Progenitor cell of endocrine pancreas (in vitro differentiated cells): ENCODE results near the gene ONECUT2. TPM values are rescaled to one million over a fixed set of nuclear protein-coding genes. Genes with fewer than 3 reads are reported as not detected.

Experiments
- DNase-seq: peaks from one replicate; pipeline ENCODE4 v3.0.0; 2021; ENCODE audit warnings: low spot score; ENCODE audit not compliant: unreplicated experiment
- H3K27ac Mint-ChIP-seq: 2 replicates; pipeline ENCODE4 v1.8.0; 2021; ENCODE audit warnings: mild to moderate bottlenecking, moderate library complexity, mixed read lengths
- H3K27me3 Mint-ChIP-seq: 2 replicates; pipeline ENCODE4 v1.8.0; 2021; ENCODE audit warnings: mixed read lengths
- H3K36me3 Mint-ChIP-seq: 2 replicates; pipeline ENCODE4 v1.8.0; 2022; ENCODE audit warnings: mixed read lengths; ENCODE audit not compliant: insufficient read depth
- H3K4me1 Mint-ChIP-seq: 2 replicates; pipeline ENCODE4 v1.8.0; 2021; ENCODE audit warnings: low read depth, mixed read lengths
- H3K4me3 Mint-ChIP-seq: 2 replicates; pipeline ENCODE4 v1.8.0; 2021; ENCODE audit warnings: low read depth, mild to moderate bottlenecking, moderate library complexity, mixed read lengths
- H3K9me3 Mint-ChIP-seq: 2 replicates; pipeline ENCODE4 v1.8.0; 2021; ENCODE audit warnings: low read depth, mixed read lengths
- total RNA-seq: library from RNA; stranded (reverse); gene quantifications from 2 replicates; pipeline ENCODE4 v1.2.1, GENCODE V29; 2021
- TF ChIP-seq, protein P1 (sequence below): fragments of 200-600 bp; sonication (generic); IDR thresholded peaks from one replicate; pipeline ENCODE4 v1.5.0; 2021; ENCODE audit warnings: antibody characterized with exemption, mild to moderate bottlenecking; ENCODE audit not compliant: unreplicated experiment

The ONECUT2 gene
- total RNA-seq, 1 donor from 2014 or later, result 92.2 TPM

DNA sequence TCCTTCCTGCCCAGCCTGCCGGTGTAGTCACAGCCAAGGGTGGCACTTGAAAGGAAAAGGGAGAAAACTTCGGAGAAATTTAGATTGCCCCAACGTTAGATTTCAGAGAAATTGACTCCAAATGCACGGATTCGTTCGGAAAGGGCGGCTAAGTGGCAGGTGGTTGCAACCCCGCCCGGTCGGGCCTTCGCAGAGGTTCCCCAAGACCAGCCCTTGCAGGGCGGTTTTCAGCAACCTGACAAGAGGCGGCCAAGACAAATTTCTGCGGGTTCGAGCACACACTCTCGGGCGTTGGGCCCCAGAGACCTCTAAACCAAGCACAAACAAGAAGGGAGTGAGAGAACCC lies 4.8 kb downstream of the ONECUT2 start:
- no peaks in the 10 kb centered on the region for H3K9me3 Mint-ChIP-seq
- H3K27ac Mint-ChIP-seq, result peak overlapping the region; percentile 94
- no peaks in the 10 kb centered on the region for H3K27me3 Mint-ChIP-seq
- peaks cover 56% of the 10 kb centered on the region for H3K4me1 Mint-ChIP-seq
- H3K36me3 Mint-ChIP-seq, result peaks cover 29% of the 10 kb centered on the region
- DNase-seq, result no peak
- TF ChIP-seq, protein P1, sequence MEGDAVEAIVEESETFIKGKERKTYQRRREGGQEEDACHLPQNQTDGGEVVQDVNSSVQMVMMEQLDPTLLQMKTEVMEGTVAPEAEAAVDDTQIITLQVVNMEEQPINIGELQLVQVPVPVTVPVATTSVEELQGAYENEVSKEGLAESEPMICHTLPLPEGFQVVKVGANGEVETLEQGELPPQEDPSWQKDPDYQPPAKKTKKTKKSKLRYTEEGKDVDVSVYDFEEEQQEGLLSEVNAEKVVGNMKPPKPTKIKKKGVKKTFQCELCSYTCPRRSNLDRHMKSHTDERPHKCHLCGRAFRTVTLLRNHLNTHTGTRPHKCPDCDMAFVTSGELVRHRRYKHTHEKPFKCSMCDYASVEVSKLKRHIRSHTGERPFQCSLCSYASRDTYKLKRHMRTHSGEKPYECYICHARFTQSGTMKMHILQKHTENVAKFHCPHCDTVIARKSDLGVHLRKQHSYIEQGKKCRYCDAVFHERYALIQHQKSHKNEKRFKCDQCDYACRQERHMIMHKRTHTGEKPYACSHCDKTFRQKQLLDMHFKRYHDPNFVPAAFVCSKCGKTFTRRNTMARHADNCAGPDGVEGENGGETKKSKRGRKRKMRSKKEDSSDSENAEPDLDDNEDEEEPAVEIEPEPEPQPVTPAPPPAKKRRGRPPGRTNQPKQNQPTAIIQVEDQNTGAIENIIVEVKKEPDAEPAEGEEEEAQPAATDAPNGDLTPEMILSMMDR, result no peak
- peak overlapping the region; percentile 99 for H3K4me3 Mint-ChIP-seq

DNA sequence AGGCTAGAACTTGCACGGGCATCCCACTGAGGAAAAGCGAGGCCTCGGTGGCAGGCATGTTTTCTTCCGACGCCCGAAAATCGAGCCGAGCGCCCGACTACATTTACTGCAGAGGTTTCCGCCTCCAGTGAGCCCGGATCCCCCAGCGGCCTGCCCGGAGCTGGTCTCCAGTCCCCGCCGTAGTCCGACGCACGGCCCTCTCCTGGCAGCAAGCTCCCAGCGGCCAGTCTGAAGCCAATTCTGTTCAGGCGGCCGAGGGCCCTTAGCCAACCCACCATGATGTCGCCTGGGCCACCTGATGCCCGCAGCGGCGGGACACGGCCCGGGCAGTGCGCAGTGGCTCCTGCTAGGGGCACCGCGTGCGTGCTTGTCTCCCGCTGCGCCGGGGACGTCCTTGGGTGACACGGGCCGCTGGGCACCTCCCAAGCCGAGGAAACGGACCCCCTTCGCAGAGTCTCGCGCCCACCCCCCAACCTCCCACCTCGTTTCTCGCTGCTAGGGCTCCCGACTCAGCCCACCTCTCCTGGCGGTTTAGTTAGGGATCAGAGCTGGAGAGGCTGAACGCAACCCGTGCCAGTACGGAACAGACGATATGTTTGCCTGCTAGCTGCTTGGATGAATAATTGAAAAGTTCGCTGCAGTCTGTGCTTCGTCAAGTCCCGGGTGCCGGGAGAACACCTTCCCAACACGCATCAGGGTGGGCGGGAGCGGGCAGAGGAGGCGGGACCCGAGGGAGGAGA lies 5.3 kb downstream of the ONECUT2 start:
- H3K36me3 Mint-ChIP-seq, result peaks cover 29% of the 10 kb centered on the region
- no peaks in the 10 kb centered on the region for H3K27me3 Mint-ChIP-seq
- TF ChIP-seq, protein P1, result no peak
- peak overlapping the region; percentile 95 for H3K27ac Mint-ChIP-seq
- no peaks in the 10 kb centered on the region for H3K9me3 Mint-ChIP-seq
- peak; percentile 61 for DNase-seq
- peaks cover 62% of the 10 kb centered on the region for H3K4me1 Mint-ChIP-seq
- H3K4me3 Mint-ChIP-seq, result peak overlapping the region; percentile 99

GRCh38 chr18:57441071-57441794 lies 6.1 kb downstream of the ONECUT2 start:
- TF ChIP-seq, protein P1, result peak; percentile 12
- Mint-ChIP-seq H3K27ac (peak overlapping the region; percentile 95), H3K36me3 (peaks cover 27% of the 10 kb centered on the region), H3K4me1 (peaks cover 66% of the 10 kb centered on the region), H3K27me3 (no peaks in the 10 kb centered on the region), H3K4me3 (peak overlapping the region; percentile 99), H3K9me3 (no peaks in the 10 kb centered on the region)
- DNase-seq, result peak; percentile 39

- Mint-ChIP-seq H3K4me3 (peak overlapping the region; percentile 23), H3K36me3 (peaks cover 21% of the 10 kb centered on the region), H3K27ac (peak overlapping the region; percentile 79), H3K27me3 (no peaks in the 10 kb centered on the region), H3K9me3 (no peaks in the 10 kb centered on the region), H3K4me1 (peaks cover 76% of the 10 kb centered on the region)
- no peak for DNase-seq
- TF ChIP-seq, protein P1, result no peak
Measured at GRCh38 chr18:57443247-57443646, 8.1 kb downstream of the ONECUT2 start.

GRCh38 chr18:57443702-57444101 lies 8.5 kb downstream of the ONECUT2 start:
- H3K27me3 Mint-ChIP-seq, result no peaks in the 10 kb centered on the region
- H3K9me3 Mint-ChIP-seq, result no peaks in the 10 kb centered on the region
- H3K27ac Mint-ChIP-seq, result peak overlapping the region; percentile 67
- H3K4me3 Mint-ChIP-seq, result peak overlapping the region; percentile 48
- peaks cover 78% of the 10 kb centered on the region for H3K4me1 Mint-ChIP-seq
- no peak for DNase-seq
- peaks cover 21% of the 10 kb centered on the region for H3K36me3 Mint-ChIP-seq
- TF ChIP-seq, protein P1, result no peak
